ENCODE measurements around the gene RGS3.

The RGS3 gene

GRCh38 chr9:113584428-113585084, 121.0 kb downstream of the RGS3 start:
- TF ChIP-seq CTCF (IDR thresholded peaks at IDR 0.05; ENCODE audit: low read depth, low read length, missing control alignments), result no peak
- DNase-seq (ENCODE audit: extremely low read depth, low read depth), result no peak
- no peak overlapping the region for H3K4me3 ChIP-seq (replicated peaks; ENCODE audit: low read depth, low read length)

DNA sequence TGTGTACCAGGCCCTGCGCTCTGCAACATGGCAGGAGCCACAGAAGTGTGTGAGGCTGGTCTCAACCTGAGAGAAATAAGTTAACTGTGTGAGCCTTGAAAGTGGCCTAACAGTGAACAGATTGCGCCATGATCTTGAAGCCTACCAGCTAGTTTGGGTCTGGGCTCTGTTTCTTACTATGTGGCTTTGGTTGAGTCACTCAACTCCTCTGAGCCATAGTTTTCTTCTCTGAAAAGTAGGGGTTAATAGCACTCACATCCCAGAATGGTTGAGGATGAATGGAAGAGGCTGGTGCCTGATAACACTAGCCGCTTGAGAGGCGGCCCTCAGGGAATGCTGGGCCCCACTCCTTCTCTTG, 121.5 kb downstream of the RGS3 start:
- no peak for TF ChIP-seq CTCF (IDR thresholded peaks at IDR 0.05; ENCODE audit: low read depth, low read length, missing control alignments)
- no peak for DNase-seq (ENCODE audit: extremely low read depth, low read depth)

GRCh38 chr9:113585555-113585954, 122.0 kb downstream of the RGS3 start:
- no peak for DNase-seq (ENCODE audit: extremely low read depth, low read depth)
- H3K4me3 ChIP-seq (replicated peaks; ENCODE audit: low read depth, low read length), result no peak overlapping the region
- TF ChIP-seq CTCF (IDR thresholded peaks at IDR 0.05; ENCODE audit: low read depth, low read length, missing control alignments), result no peak

More for the DNA sequence above, 121.5 kb downstream of the RGS3 start:
- H3K4me3 ChIP-seq (replicated peaks; ENCODE audit: low read depth, low read length), result no peak overlapping the region

DNA sequence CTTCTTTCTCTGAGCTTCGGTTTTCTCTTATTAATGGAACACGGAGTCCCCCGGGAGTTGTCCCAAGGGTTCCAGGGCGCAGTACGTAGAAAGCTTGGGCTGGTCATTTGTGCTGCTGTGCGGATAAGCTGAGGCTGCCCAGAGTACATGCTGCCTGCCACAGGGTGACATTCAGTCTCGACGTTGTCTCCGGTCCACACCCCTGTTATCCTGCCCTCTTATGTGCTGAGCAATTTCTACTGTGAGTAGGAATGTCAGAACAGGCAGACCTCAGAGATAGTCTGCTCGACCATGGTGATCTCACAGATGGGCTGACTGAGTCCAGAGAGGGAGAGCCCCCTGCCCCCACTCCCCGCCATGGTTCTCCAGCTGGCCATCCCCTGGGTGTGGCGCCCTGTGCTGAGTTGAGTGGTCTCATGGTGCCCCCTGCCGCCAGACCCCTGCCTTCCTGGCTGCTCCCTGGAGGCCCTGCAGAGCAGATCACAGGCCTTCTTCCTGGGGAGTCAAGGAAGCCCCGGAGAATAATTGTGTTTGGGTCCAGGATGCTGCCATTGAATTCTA, 124.0 kb downstream of the RGS3 start:
- no peak for DNase-seq (ENCODE audit: extremely low read depth, low read depth)
- H3K4me3 ChIP-seq (replicated peaks; ENCODE audit: low read depth, low read length), result no peak overlapping the region
- peak; percentile 58 for TF ChIP-seq CTCF (IDR thresholded peaks at IDR 0.05; ENCODE audit: low read depth, low read length, missing control alignments)

- TF ChIP-seq CTCF (IDR thresholded peaks at IDR 0.05; ENCODE audit: low read depth, low read length, missing control alignments), result no peak
- no peak for DNase-seq (ENCODE audit: extremely low read depth, low read depth)
- no peak overlapping the region for H3K4me3 ChIP-seq (replicated peaks; ENCODE audit: low read depth, low read length)
These were observed 124.8 kb downstream of the RGS3 start for GRCh38 chr9:113588242-113588810.

GRCh38 chr9:113588936-113589335, 125.4 kb downstream of the RGS3 start:
- no peak for TF ChIP-seq CTCF (IDR thresholded peaks at IDR 0.05; ENCODE audit: low read depth, low read length, missing control alignments)
- DNase-seq (ENCODE audit: extremely low read depth, low read depth), result no peak
- no peak overlapping the region for H3K4me3 ChIP-seq (replicated peaks; ENCODE audit: low read depth, low read length)
